ENCODE results near the gene EPB42.
"Not testable (repeated sequence)": the region's sequence is repeated elsewhere in the genome, so short reads cannot be mapped to it uniquely, and the experiment has no call there.

The EPB42 gene

DNA sequence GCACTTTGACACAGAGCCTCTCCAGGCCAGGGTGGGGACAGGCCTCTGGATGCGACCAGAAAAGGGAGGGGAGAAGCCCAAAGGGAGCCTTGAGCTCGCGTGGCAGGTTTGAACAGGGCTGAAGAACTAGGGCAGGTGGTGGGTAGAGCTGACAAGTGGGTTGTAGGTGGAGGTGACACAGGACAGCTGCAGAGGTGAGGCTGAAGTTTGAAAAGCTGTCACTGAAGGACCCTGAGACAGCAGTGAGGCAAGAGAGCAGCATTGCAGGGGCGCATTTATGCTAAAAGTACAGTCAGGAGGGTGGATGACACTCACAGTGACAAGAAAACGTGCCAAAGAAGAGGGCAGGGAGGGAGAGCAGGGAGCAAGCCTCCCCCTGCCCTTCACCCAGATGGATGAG is 21.8 kb upstream of the EPB42 start:
- DNase-seq (ENCODE audit: insufficient read length, low spot score) = no peak
- FAIRE-seq = no peak

DNA sequence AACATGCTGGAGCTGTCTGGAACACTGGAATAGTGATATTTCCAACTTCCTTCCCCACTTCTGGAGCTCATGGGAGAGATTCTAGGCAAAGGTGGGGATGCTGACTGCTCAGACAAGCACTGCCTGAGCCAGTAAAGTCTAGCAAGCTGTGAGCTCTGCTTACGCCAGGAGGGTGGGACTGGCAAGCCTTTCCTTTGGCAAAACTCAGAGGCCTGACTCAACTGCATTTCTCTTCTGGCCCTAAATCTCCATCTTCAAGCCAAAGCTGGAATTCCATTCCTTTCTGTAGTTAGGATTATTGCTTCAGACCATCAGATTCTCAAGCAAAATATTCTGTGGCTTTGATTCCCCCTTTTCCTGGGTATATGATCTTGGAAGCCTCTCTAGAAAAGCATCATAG is 20.3 kb upstream of the EPB42 start:
- no peak for FAIRE-seq
- no peak for DNase-seq (ENCODE audit: insufficient read length, low spot score)

DNA sequence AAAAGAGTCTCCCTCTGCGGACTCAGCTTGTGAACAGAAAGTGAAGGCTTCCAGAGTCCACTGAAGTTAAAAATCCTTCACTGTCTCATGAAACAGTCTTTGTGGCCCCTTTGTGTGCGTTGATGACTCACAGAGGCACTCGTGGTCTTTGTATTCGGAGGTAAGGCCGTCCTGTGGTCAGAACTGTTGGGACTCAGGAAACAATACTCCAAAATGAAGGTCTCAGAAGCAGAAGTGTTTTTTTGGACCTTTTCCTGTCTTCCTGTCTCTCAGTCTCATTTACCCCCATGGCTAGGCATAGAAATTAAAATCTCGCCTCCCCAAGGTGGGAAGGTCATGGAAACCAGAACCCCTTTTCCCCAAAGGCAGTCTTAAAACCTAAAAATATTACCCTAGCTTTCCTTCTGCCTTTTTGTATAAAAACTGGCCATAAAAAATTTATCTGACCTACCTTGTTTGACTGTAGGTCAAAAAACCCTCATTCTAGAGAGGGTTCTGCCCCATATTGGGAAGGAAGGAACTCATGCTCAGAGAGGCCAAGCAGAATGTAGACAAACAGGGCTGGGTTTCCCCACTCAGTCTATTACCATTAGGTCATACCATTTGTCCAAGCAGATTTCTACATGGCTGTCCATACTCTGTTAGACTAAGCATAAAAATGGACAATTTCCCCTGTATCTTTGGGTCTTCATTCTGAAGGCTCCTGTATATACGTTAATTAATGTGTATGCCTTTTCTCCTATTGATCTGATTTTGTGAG is 19.1 kb upstream of the EPB42 start:
- DNase-seq (ENCODE audit: insufficient read length, low spot score) (peak; percentile 45), FAIRE-seq (peak; percentile 80)

DNA sequence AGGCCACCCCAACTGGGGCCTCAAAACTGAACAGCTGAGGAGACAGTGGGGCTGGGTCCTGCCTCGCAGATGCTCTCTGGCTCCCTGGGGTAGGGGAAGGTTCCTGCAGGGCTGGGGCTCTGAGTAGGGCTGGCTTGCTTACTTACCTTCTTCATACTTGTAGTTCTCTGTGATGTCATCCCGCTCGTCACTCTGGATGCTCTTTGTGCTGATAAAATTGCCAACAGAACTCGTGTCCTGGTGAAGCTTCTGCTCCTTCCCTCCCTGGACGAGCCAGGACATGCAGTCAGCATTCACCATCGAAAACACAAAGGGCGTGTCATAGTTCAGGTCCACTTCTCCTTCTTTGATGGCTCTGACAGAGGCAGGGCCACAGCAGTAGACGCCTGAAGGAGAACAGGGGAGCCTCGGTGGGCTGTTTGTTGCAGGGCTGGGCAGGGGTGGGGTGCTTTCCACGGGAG is 17.9 kb upstream of the EPB42 start:
- DNase-seq (ENCODE audit: insufficient read length, low spot score) (no peak), FAIRE-seq (no peak)

DNA sequence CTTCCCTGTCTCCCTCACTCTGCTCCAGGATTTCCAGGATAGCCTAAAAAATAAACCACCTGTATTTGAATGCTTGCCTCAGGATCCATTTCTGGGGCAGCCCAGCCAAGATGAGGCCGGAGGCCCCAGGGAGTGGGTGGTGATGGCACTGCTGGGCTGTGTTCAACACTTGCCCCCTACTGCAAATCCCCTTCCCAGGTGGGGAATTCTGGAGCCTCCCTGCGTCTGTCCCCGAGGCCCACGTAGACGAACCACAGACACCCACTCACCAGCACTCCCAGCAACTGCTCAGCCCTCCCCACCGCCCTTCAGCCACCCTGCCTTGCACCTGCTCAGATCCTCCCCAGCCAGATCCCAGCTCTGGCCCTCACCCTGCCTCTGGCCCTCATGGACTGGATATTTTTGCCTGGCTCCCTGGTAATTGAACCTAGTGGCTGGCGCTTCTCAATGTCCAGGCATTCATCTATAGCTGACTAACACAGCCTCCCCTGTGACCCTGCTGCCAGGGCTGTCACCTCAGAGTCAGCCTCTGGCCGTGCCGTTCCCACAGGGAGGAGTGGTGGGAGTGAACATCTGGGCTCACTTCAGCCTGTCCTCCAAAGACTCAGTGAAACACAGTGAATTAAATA is 17.1 kb upstream of the EPB42 start:
- DNase-seq (ENCODE audit: insufficient read length, low spot score) (no peak), FAIRE-seq (no peak)

DNA sequence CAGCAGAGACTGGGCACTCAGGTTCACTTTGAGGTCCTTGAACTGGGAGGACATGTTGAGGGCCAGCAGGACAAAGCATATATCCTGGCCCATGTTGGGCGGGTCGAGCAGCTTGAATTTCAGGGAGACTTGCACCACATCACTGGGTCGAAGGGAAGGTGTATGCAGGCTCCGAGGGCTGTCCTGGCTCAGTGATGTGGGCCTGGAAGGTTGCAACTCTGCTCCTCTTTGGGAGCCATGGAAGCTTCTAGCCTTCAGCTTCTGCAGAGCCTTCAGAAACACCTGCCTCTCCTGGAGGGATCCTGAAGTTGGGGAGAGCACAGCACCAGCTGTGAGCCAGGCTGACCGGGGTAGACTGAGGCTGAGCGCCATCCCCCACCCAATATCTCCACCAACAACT is 14.7 kb upstream of the EPB42 start:
- DNase-seq (ENCODE audit: insufficient read length, low spot score) (no peak), FAIRE-seq (no peak)

DNA sequence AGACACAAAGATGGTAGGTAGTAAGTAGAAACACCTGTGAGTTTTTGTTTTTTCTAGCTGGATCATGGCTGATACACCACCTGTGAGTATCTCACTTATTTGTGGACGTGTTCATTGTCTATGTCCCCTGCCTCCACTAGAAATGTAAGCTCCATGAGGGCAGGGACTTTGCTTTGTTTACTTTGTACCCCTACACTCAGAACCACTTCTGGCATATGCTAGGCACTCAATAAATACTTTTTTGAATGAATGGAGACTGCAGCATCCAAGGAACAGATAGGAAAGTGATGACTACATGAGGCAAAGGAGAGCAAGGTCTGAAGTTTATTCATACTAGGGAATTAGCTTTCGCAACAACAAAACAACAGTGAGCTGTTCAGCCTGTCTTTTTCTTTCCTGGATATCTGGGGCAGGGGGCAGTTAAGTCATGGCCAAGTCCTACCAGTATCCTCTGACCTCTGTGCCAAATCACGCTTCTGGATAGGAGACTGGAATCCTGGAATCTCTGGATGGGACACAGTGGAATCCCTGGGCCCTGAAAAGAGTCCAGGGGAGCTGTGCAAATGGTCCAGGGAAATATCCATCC is 11.6 kb upstream of the EPB42 start:
- FAIRE-seq = no peak
- DNase-seq (ENCODE audit: insufficient read length, low spot score) = no peak

DNA sequence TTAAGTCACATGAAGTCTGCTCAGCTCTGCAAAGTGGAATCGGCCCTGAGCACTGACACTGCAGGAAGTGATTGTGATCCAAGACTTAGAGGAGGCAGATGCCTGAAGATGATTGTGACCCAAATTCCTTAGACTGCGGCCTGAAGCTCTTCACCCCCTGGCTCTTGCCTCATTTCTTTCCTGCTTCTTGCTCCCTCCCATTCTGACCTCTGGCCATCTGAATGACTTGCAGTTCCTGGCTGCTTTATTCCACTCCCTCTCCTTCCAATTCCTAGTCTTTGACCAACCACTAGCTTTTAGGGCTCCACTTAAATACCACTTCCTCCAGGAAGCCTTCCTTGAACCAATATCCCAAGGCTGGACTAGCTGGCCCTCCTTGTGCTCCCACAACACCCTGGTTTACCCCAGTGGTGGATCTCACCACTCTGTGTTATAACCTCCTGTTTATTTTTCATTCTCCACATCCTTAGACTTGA is 9.9 kb upstream of the EPB42 start:
- DNase-seq (ENCODE audit: insufficient read length, low spot score) = no peak
- no peak for FAIRE-seq

DNA sequence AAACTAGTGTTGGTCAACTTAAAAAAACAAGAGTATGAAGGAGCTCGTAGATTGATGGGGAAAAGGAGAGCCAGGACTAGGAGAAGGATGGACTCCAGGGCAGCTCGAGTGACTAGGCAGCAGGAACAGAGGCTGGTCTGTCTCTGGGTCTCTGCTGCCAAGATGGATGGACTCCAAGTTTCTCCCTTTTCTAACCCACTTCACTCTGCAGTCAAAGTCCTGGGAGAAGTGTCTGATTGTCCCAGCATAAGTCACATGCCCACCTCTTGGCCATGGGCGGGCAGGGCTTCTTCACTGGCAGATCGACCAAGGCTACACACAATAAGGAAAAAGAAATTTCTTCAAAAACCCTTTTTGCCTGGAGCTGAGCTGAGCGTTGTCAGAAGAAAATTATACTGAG is 9.2 kb upstream of the EPB42 start:
- no peak for DNase-seq (ENCODE audit: insufficient read length, low spot score)
- FAIRE-seq = no peak

DNA sequence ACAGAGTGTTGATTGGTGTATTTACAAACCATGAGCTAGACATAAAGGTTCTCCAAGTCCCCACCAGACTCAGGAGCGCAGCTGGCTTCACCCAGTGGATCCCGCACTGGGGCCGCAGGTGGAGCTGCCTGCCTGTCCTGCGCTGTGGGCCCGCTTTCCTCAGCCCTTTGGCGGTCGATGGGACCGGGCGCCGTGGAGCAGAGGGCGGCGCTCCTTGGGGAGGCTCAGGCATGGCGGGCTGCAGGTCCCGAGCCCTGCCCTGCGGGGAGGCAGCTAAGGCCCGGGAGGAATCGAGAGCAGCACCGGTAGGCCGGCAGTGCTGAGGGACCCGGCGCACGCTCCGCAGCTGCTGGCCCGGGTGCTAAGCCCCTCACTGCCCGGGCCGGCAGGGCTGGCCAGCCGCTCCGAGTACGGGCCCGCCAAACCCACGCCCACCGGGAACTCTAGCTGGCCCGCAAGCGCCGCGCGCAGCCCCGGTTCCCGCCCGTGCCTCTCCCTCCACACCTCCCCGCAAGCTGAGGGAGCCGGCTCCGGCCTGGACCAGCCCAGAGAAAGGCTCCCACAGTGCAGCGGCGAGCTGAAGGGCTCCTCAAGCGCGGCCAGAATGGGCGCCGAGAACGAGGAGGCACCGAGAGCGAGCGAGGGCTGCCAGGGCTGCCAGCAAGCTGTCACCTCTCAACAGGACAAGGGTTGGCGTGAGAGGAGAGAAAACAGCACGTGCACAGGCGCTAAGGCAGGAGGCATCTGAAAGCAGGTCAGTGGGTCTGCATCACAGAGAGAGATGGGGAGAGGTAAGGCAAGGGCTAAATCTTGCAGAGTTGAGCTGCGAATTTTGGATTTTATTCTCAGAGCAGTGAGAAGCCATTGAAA is 5.9 kb upstream of the EPB42 start:
- FAIRE-seq (no peak), DNase-seq (ENCODE audit: insufficient read length, low spot score) (no peak)

DNA sequence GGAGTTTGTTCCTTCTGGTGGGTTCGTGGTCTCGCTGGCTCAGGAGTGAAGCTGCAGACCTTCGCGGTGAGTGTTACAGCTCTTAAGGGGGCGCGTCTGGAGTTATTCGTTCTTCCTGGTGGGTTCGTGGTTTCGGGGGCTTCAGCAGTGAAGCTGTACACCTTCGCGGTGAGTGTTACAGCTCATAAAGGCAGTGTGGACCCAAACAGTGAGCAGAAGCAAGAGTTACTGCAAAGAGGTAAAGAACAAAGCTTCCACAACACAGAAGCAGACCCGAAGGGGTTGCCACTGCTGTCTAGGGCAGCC is 5.1 kb upstream of the EPB42 start:
- not testable (repeated sequence) for FAIRE-seq; DNase-seq (ENCODE audit: insufficient read length, low spot score)

DNA sequence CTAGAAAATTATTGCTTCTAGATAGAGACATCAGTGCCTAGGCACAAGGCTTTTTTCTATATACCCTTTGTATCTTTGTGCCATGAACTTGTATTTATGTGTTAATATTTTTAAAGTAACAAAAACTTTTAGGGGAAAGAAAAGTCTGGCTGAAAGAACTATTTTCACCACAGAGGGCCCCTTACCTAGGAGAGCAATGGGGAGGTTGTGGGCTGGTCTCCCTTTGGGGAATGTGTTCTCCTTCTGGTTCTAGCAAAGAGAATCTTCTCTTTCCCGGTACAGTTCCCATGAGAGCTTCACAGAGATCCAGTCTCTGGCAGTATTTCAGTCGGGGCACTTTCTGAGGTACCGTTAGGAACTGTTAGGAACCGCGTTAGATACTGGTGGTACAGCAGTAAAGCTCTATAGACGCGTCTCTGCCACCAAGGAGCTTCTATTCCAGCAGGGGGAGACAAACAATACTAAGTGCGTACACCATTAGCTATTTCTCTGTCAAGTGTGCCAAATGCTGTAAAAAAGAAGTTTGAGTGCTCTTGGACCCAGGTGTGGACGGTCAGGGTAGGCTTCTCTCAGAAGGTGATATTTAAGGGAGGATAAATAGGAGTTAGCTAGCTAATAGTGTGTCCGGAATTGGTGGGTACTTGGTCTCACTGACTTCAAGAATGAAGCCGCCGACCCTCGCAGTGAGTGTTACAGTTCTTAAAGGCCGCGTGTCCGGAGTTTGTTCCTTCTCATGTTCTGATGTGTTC is 4.6 kb upstream of the EPB42 start:
- FAIRE-seq = peak; percentile 82
- peak; percentile 79 for DNase-seq (ENCODE audit: insufficient read length, low spot score)

DNA sequence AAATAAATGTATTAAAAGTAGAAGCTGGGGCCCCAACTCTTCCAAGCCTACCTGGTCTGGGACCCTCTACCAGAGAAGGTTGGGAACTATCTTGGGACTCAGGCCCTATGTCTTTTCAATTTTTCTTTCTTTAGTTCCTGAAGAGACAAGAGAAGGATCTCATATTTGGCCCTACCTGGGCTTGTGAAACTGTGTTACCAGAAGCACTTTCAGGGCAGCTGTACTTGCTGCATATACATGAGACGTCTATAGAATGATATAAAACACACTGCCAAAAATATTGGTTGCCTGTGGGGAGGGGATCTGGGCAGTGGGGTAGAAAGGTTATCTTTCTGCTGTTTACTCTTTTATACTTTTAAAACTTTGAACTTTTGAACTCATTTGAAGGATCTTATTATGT is 604 bp upstream of the EPB42 start:
- no peak for FAIRE-seq
- no peak for DNase-seq (ENCODE audit: insufficient read length, low spot score)

DNA sequence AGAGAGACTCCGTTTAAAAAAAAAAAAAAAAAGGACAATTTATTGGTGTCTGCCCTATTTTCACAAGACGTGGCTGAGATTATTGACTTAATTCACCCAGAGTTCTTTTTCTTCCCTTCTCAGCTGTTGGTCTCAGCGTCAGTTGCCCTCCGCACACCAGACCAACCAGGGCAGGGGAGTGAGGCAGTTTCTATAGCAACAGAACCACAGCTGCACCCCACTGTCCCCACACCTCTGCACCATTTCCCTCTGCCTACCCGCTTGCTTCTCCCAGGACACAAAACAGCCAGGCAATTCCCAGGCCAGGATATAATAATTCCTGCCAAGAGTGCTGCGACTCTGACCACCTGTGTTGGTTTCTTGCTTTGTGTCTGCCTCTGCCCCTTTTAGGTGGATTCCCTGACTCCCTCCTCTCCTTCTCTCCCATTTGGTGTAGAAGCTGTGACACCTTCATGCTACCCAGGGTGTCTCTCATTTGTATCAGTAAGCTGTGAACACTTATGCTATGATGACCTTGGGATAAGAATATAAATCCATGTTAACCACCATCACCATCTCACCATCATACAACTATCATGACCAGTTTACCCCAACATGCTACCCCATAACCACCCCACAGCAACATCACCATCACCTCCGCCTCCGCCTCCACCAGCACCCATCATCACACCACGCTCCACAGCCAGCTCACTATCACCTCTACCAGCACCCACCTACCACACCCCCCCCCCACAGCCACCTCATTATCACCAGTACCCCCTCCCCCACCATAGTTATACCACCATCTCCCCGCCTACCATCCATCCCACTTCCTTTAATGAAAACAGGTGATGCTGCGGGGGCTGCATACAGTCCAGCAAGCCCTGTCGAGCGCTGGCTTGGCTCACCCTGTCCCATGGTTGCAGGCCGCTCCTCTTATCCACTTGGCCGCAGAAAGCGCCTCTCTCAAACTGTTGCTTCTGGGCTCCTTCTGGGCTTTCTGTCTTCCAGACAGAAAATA is 589 bp downstream of the EPB42 start:
- no peak for FAIRE-seq
- DNase-seq (ENCODE audit: insufficient read length, low spot score) = no peak

DNA sequence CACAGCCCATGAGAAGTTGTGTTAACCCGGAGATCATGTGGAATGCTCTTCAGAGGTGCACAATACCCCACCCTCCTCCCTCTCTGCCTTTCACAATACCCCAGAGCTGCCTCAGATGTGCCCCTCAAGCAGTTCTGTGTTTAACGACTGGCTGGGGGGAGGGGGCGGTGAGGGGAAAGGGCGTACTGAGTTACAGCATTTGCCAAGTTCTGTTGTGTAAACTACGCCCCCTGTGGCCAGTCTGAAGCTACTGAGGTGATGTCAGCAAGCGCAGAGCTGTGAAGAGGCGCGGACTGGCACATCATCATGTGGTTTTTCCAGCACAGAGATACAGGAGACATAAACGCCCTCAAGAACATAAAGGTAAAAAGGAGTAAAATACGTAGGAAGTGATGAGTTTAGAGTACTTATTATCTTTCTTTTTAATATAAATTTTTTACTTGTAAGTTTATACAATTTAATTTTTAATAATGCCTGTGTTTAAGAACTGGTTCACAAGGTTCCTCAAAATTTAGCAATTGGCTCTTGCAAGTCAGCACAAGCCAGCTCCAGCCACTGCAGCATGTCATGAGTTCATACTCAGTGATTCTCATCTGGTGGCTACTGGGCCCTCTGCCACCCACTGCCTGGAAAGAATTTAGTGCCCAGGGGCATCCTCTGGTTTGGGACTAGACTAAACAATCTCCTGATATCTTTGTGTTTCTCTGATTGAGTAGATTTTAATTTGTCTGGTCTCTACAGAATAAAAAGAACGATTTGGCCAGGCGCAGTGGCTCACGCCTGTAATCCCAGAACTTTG is 1.7 kb downstream of the EPB42 start:
- DNase-seq (ENCODE audit: insufficient read length, low spot score) (no peak), FAIRE-seq (no peak)

DNA sequence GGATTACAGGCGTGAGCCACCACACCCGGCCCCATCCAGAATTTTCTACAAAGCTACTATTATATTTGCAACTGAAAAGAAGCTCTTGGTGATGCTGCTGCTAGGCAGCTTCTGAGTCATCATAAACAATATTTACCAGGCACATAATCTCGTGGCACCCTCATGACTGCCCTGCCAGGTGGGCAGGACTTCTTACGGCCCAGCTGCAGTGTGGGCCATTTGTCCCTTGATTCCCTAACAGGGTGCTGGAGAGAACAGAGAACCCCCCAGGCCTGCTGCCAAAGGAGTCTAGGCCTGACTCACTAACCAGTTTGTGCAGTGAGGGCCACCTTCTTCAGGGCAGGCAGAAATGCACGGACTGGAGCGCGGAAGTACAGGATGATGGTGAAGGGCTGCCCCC is 4.9 kb downstream of the EPB42 start:
- no peak for DNase-seq (ENCODE audit: insufficient read length, low spot score)
- no peak for FAIRE-seq

DNA sequence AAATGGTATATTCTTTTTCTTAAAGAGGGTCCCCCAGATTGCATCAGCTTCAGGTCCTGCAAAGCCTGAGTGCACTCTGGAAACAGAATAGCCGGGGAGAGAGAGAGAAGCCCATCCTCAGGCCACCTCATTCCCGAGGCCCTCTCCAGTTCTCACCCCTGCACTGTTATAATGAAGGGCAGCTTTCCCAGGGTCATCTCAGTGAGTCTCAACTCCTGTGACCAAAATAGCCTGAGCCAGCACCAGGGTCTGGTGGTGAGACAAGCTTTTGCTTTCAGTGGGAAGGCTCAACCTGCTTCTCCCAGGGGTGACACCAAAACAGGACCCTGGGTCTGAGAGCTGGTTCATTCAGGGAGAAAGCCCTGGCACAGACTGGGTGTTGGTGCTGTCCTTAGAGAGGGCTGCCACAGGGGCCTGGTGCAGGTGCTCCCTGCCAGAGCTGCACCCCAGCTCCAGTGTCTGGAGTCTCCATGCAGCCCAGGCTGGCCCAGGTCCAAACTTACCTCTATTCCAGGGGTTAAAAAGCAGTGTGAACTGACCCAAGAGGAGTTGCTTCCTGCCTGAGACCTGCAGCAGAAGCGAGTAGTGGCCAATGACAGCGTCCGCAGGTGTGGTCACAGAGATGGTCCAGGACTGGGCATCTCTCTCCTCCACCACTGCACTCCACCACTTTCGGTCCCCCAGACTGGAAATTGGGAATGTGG is 6.1 kb downstream of the EPB42 start:
- DNase-seq (ENCODE audit: insufficient read length, low spot score) = no peak
- no peak for FAIRE-seq

DNA sequence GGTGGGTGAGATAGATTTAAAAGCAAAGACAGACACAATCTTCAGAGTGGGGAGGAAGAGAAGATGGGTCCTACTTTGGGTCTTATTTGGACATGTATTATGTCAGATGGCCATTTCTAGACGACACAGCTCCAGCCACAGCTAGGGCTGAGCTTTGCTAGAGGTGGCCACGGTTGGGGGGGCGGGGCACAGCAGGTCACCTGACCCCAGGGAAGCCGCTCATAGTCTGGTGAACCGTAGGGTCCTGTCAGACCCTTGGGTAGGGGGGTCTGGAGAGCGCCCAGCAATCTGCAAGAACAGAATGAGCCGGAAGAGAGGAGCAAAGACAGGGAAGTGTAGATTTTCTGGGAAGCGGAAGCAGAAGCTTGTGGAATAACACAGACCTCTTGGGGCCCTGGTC is 6.6 kb downstream of the EPB42 start:
- DNase-seq (ENCODE audit: insufficient read length, low spot score) (no peak), FAIRE-seq (no peak)
